T-cell (primary cell): Measurements from ENCODE around the gene TMEM145. TPM values are rescaled to one million over a fixed set of nuclear protein-coding genes. Genes with fewer than 3 reads are reported as not detected.

Experiments used
- ATAC-seq, 4 experiments: fragments of 200-7000 bp in 3 of 4; fragments of 150-1000 bp in 1 of 4; cut with Tn5 transposase; replicated peaks in 1 of 4; 1 replicate in 3 of 4; 2 replicates in 1 of 4; pipeline ENCODE4 v1.10.0; 2021; ENCODE audit warnings: moderate library complexity in 3 of 4, mild to moderate bottlenecking in 2 of 4, moderate number of reproducible peaks in 1 of 4
- CTCF ChIA-PET, 2 donors: fragments of 300-600 bp; sonication (Branson Sonifier 250); formaldehyde crosslinking; loops; one replicate each; lab custom pipeline; 2022; ENCODE audit warnings: antibody characterized with exemption in 2 of 2; lab: Charles Lee
- POLR2A ChIA-PET, 2 donors: fragments of 300-600 bp; sonication (Branson Sonifier 250); formaldehyde crosslinking; loops; one replicate each; lab custom pipeline; 2022; ENCODE audit warnings: antibody characterized with exemption in 2 of 2; lab: Charles Lee
- DNase-seq, 35 experiments: peaks; one replicate each; pipeline versions ENCODE4 v3.0.0 to v3.0.0-alpha.2; 2013 to 2023
- H3K27ac ChIP-seq: one replicate; pipeline ENCODE4 v1.5.1; 2013; ENCODE audit warnings: low read length
- H3K27me3 ChIP-seq, 2 experiments: replicated peaks in 1 of 2; 1 replicate in 1 of 2; 2 replicates in 1 of 2; pipeline versions ENCODE4 v1.6.1 to v1.7.0; 2013; ENCODE audit warnings: low read length in 1 of 2, mixed read lengths in 1 of 2; ENCODE audit not compliant: control insufficient read depth in 2 of 2, insufficient read depth in 2 of 2; ENCODE audit errors: extremely low read depth in 1 of 2
- H3K36me3 ChIP-seq, 2 donors: 1 replicate in 1 of 2; 2 replicates in 1 of 2; pipeline versions ENCODE4 v1.6.1 to v1.7.0; 2013; ENCODE audit warnings: low read length in 1 of 2; ENCODE audit not compliant: control insufficient read depth in 2 of 2, insufficient read depth in 1 of 2; ENCODE audit errors: extremely low read depth in 1 of 2
- H3K4me1 ChIP-seq, 2 experiments: 1 replicate in 1 of 2; 2 replicates in 1 of 2; pipeline versions ENCODE4 v1.6.1 to v1.7.0; 2013; ENCODE audit warnings: low read length in 2 of 2, mixed read lengths in 1 of 2; ENCODE audit not compliant: insufficient read depth in 2 of 2, control insufficient read depth in 1 of 2; ENCODE audit errors: extremely low read depth in 1 of 2
- H3K4me3 ChIP-seq, 2 donors: 1 replicate in 1 of 2; 2 replicates in 1 of 2; pipeline versions ENCODE4 v1.5.1 to v1.7.0; 2013; ENCODE audit warnings: mild to moderate bottlenecking in 2 of 2, low read length in 1 of 2, moderate library complexity in 1 of 2; ENCODE audit not compliant: control insufficient read depth in 1 of 2; ENCODE audit errors: extremely low read depth in 1 of 2
- H3K9me3 ChIP-seq: 2 replicates; pipeline ENCODE4 v1.7.0; 2013
- H3K27ac Mint-ChIP-seq, 2 donors: one replicate each; pipeline ENCODE4 v1.8.0; 2020 to 2021; ENCODE audit warnings: mild to moderate bottlenecking in 2 of 2, mixed read lengths in 2 of 2
- H3K27me3 Mint-ChIP-seq, 2 donors: one replicate each; pipeline ENCODE4 v1.8.0; 2021 to 2022; ENCODE audit warnings: mixed read lengths in 2 of 2
- H3K36me3 Mint-ChIP-seq: one replicate; pipeline ENCODE4 v1.8.0; 2021; ENCODE audit warnings: mixed read lengths
- H3K4me1 Mint-ChIP-seq, 3 donors: one replicate each; pipeline ENCODE4 v1.8.0; 2020 to 2022; ENCODE audit warnings: mixed read lengths in 3 of 3, mild to moderate bottlenecking in 1 of 3
- H3K4me3 Mint-ChIP-seq, 3 donors: one replicate each; pipeline ENCODE4 v1.8.0; 2020 to 2022; ENCODE audit warnings: mild to moderate bottlenecking in 3 of 3, mixed read lengths in 3 of 3, moderate library complexity in 3 of 3
- H3K9me3 Mint-ChIP-seq, 3 donors: one replicate each; pipeline ENCODE4 v1.8.0; 2020 to 2022; ENCODE audit warnings: mixed read lengths in 3 of 3
- WGBS: methylation state at CpG from one replicate; pipeline ENCODE4 v1.1.5; 2013; ENCODE audit warnings: missing lambda C conversion rate; ENCODE audit not compliant: insufficient coverage; 5-methylcytosine and 5-hydroxymethylcytosine counted together
- total RNA-seq, 35 experiments: library from RNA in 6 of 35; stranded (reverse) in 6 of 35; fragments of 120-200 nt in 1 of 35; gene quantifications; one replicate each; pipeline versions ENCODE4 v1.2.1 to v1.2.4 and lab custom pipeline; 2013 to 2026

The TMEM145 gene
- total RNA-seq, 5 donors from 2014 or later (not counting 1 experiment from before 2014, with no cell fraction given) = not detected

- no peaks in the 10 kb centered on the region for H3K9me3 Mint-ChIP-seq
- H3K4me1 ChIP-seq = no peaks in the 10 kb centered on the region
- no peaks in the 10 kb centered on the region for H3K27me3 ChIP-seq
- DNase-seq (no peak), ATAC-seq (no peak)
- POLR2A ChIA-PET = no interaction called here
- H3K36me3 ChIP-seq = peaks cover 7% of the 10 kb centered on the region in 2 donors
- whole genome bisulfite sequencing = 95% methylated on average over 12 of the region's 13 CpGs
- no peak overlapping the region for H3K27ac Mint-ChIP-seq
- no peaks in the 10 kb centered on the region for H3K27me3 Mint-ChIP-seq
- CTCF ChIA-PET = no interaction called here
- H3K9me3 ChIP-seq = peaks cover 2% of the 10 kb centered on the region
- H3K4me1 Mint-ChIP-seq = peaks cover 0 to 2% (median 0%) of the 10 kb centered on the region in 3 donors
- H3K4me3 ChIP-seq = no peak overlapping the region
- H3K27ac ChIP-seq = no peak overlapping the region
- no peak overlapping the region for H3K4me3 Mint-ChIP-seq
- H3K36me3 Mint-ChIP-seq = peaks cover 23% of the 10 kb centered on the region
Observed at GRCh38 chr19:42362891-42363440, 49.9 kb downstream of the TMEM145 start.

DNA sequence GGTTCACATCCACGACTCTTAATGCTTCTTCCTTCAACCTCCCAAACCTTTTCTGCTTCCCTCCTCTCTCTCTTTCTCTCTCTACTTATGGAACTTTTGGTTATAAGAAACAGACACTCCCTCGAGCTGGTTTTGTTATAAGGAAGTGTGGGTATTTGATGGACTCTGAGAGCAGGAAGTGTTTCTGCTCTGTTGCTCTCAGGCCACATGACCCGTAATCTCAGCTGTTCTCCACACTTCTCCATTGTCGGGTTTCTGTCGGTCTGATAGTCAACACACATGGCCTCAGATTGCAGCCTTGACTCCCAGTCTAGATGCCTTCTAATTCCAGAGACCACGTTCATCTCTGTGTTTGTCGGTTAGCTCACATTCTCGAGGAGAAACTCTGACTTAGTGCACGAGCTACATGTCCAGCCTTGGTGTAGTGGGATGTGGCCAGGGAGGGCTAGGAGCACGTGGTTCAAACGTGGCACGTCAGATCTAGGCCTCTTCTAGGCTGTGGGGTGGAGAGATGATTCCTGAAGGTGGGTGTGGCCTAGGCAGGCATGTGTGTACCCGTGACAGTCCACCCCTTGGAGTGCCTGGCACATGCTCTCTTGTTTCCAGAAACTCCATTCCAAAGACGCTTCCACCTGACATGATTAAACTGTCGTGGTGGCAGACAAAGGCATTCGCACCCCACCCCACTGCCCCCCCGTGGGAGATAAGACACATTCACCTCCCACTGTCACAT is 50.7 kb downstream of the TMEM145 start:
- Histone ChIP-seq H3K4me1 (no peaks in the 10 kb centered on the region), H3K36me3 (peaks cover 7% of the 10 kb centered on the region in 2 donors), H3K27me3 (no peaks in the 10 kb centered on the region), H3K9me3 (peaks cover 2% of the 10 kb centered on the region), H3K4me3 (no peak overlapping the region), H3K27ac (no peak overlapping the region)
- Mint-ChIP-seq H3K27me3 (no peaks in the 10 kb centered on the region), H3K36me3 (peaks cover 19% of the 10 kb centered on the region), H3K27ac (peak overlapping the region; percentile 12), H3K9me3 (no peaks in the 10 kb centered on the region), H3K4me3 (no peak overlapping the region), H3K4me1 (peaks cover 0 to 2% (median 0%) of the 10 kb centered on the region in 3 donors)
- WGBS = 93% methylated on average over 10 of the region's 17 CpGs
- ChIA-PET CTCF (no interaction called here), POLR2A (no interaction called here)
- ATAC-seq (no peak), DNase-seq (no peak)

- peaks cover 0 to 2% (median 0%) of the 10 kb centered on the region in 3 donors for H3K4me1 Mint-ChIP-seq
- H3K4me3 ChIP-seq = no peak overlapping the region
- no peaks in the 10 kb centered on the region for H3K9me3 Mint-ChIP-seq
- peaks cover 13% of the 10 kb centered on the region for H3K36me3 Mint-ChIP-seq
- ATAC-seq (no peak), DNase-seq (no peak)
- H3K4me3 Mint-ChIP-seq = no peak overlapping the region
- no peak overlapping the region for H3K27ac Mint-ChIP-seq
- H3K9me3 ChIP-seq = peaks cover 2% of the 10 kb centered on the region
- CTCF ChIA-PET = no interaction called here
- no peaks in the 10 kb centered on the region for H3K27me3 Mint-ChIP-seq
- POLR2A ChIA-PET = no interaction called here
- H3K27ac ChIP-seq = no peak overlapping the region
- peaks cover 7% of the 10 kb centered on the region in 2 donors for H3K36me3 ChIP-seq
- no peaks in the 10 kb centered on the region for H3K4me1 ChIP-seq
- no peaks in the 10 kb centered on the region for H3K27me3 ChIP-seq
- 75% methylated on average over 1 of the region's 1 CpG for WGBS
Observed at GRCh38 chr19:42366673-42367072, 53.6 kb downstream of the TMEM145 start.

GRCh38 chr19:42367929-42368328 is 54.8 kb downstream of the TMEM145 start:
- no peaks in the 10 kb centered on the region for H3K27me3 ChIP-seq
- DNase-seq (no peak), ATAC-seq (no peak)
- no peaks in the 10 kb centered on the region for H3K4me1 ChIP-seq
- peaks cover 3 to 7% of the 10 kb centered on the region in 2 donors for H3K36me3 ChIP-seq
- no peak overlapping the region for H3K27ac ChIP-seq
- H3K9me3 ChIP-seq = peaks cover 2% of the 10 kb centered on the region
- Mint-ChIP-seq H3K27me3 (no peaks in the 10 kb centered on the region), H3K4me3 (no peak overlapping the region), H3K4me1 (peaks cover 0 to 2% (median 0%) of the 10 kb centered on the region in 3 donors), H3K27ac (no peak overlapping the region), H3K9me3 (no peaks in the 10 kb centered on the region), H3K36me3 (peaks cover 13% of the 10 kb centered on the region)
- no CpG with 5 or more reads among the region's 4 CpGs for WGBS
- CTCF ChIA-PET = no interaction called here
- POLR2A ChIA-PET = no interaction called here
- no peak overlapping the region for H3K4me3 ChIP-seq

- Histone ChIP-seq H3K36me3 (peaks cover 3 to 4% of the 10 kb centered on the region in 2 donors), H3K4me1 (no peaks in the 10 kb centered on the region), H3K27me3 (no peaks in the 10 kb centered on the region), H3K9me3 (peaks cover 2% of the 10 kb centered on the region), H3K27ac (no peak overlapping the region), H3K4me3 (no peak overlapping the region)
- Mint-ChIP-seq H3K9me3 (no peaks in the 10 kb centered on the region), H3K4me3 (no peak overlapping the region), H3K4me1 (peaks cover 0 to 2% (median 0%) of the 10 kb centered on the region in 3 donors), H3K27ac (no peak overlapping the region), H3K27me3 (no peaks in the 10 kb centered on the region), H3K36me3 (peaks cover 10% of the 10 kb centered on the region)
- ChIA-PET POLR2A (no interaction called here), CTCF (interaction anchor here in 1 of 2 donors (0.6 kb wide), 1 partner anchor 8 kb away, joined by 3 read pairs; no protein-coding TSS in a partner anchor)
- ATAC-seq (no peak), DNase-seq (no peak)
- WGBS = 91% methylated on average over 11 of the region's 11 CpGs
Observed at GRCh38 chr19:42368360-42368759, 55.3 kb downstream of the TMEM145 start.

GRCh38 chr19:42368765-42369164 is 55.7 kb downstream of the TMEM145 start:
- H3K36me3 Mint-ChIP-seq = peaks cover 6% of the 10 kb centered on the region
- no peak overlapping the region for H3K4me3 Mint-ChIP-seq
- H3K27me3 ChIP-seq = no peaks in the 10 kb centered on the region
- H3K36me3 ChIP-seq = peaks cover 2 to 3% of the 10 kb centered on the region in 2 donors
- ChIA-PET CTCF (interaction anchor here in 1 of 2 donors (0.6 kb wide), 1 partner anchor 8 kb away, joined by 3 read pairs; no protein-coding TSS in a partner anchor), POLR2A (no interaction called here)
- no peak overlapping the region for H3K4me3 ChIP-seq
- WGBS = 86% methylated on average over 6 of the region's 15 CpGs
- ATAC-seq (no peak), DNase-seq (no peak)
- H3K4me1 ChIP-seq = no peaks in the 10 kb centered on the region
- H3K27ac ChIP-seq = no peak overlapping the region
- H3K27ac Mint-ChIP-seq = no peak overlapping the region
- H3K9me3 Mint-ChIP-seq = no peaks in the 10 kb centered on the region
- H3K4me1 Mint-ChIP-seq = no peaks in the 10 kb centered on the region
- H3K27me3 Mint-ChIP-seq = no peaks in the 10 kb centered on the region
- H3K9me3 ChIP-seq = peaks cover 2% of the 10 kb centered on the region
